GM21576 (cell line): Measurements from ENCODE around the gene NAXE.
"Not testable (repeated sequence)": the region's sequence is repeated elsewhere in the genome, so short reads cannot be mapped to it uniquely, and the experiment has no call there.

Experiments used
- ATAC-seq: cut with Tn5 transposase; IDR thresholded peaks from one replicate; pipeline ENCODE4 v1.9.1; 2021; ENCODE audit warnings: mild to moderate bottlenecking, moderate library complexity; ENCODE audit not compliant: unreplicated experiment

Gene NAXE

DNA sequence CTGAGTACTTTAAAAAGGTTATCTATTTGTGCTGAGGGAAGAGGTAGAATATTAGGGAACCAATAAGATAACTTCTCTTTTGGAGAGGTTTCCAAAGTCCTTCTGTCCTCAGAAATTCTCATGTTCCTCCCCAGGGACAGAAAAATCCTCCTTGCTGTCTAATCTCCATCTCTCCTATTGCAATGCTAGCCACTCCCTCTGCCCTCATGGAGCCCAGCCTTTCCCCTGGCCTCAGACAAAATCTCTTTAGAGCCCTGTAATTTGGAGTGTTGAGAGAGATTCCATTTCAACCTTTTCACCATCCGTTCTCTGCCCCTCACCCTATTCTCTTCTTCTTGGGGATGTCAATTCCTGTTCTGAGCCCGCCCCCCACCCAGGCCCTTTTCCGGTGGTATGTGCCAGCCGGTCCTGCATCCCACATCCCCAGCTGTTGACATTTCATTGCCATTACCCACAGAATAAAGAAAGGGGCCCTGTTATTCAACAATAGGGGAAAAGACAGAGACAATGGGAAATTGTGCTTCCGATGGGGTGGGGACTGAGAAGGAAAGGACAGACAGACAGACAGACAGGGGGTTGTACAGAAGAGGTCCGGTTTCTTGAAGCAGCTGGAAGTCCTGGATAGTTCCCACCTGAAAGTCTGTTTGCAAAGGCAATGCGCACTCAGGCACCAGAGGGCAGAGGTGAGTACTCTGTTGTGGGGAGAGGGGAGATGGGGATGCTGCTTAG lies 27.4 kb downstream of the NAXE start, which contains the start of gene HAPLN2:
Gene HAPLN2 (plus strand): TSS at position 563 of the 729 bp plus-strand sequence. CDS start 4,076 bp downstream, outside the sequence.
- no peak for ATAC-seq

GRCh38 chr1:156619582-156619955 lies 28.0 kb downstream of the NAXE start:
- no peak for ATAC-seq

GRCh38 chr1:156622581-156623297 lies 31.2 kb downstream of the NAXE start:
- ATAC-seq = no peak

DNA sequence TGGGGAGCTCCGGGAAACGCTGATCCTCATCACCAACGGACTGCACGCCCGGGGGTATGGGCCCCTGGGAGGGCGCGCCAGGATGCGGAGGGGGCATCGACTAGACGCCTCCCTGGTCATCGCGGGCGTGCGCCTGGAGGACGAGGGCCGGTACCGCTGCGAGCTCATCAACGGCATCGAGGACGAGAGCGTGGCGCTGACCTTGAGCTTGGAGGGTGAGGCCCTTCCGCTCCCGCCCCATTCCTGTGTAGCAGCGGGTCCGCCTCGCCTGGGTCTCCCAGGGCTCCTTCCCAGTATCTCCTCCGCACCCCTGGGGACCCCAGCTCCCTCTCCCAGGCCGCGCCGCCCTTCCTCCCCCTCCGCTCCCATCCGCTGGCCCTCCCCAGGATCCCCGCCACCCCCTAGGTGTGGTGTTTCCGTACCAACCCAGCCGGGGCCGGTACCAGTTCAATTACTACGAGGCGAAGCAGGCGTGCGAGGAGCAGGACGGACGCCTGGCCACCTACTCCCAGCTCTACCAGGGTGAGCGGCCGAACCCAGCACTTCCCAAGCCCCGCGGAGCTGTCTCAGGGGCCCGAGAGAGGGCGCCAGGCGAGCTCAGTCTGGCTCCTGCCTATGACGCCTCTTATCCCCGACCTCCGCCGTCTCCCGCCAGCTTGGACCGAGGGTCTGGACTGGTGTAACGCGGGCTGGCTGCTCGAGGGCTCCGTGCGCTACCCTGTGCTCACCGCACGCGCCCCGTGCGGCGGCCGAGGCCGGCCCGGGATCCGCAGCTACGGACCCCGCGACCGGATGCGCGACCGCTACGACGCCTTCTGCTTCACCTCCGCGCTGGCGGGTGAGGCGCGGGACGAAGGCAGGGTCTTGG lies 32.6 kb downstream of the NAXE start:
- no peak for ATAC-seq

DNA sequence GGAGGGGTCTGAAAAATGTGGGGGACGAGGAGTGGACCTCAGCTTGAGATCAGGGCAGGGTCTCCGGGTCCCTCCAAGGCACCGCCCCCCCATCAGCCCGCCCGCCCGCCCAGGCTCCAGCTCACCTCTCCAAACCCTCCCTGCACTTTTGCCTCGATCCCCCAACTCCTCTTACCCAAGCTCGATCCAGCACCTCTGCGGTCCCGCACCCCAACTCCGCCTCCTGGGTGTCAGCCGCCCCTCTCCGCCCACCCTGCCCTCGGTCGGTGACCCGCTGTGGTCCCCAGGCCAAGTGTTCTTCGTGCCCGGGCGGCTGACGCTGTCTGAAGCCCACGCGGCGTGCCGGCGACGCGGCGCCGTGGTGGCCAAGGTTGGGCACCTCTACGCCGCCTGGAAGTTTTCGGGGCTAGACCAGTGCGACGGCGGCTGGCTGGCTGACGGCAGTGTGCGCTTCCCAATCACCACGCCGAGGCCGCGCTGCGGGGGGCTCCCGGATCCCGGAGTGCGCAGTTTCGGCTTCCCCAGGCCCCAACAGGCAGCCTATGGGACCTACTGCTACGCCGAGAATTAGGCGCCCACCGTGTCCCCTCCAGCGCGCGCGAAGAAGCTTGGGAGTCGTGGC lies 33.3 kb downstream of the NAXE start:
- ATAC-seq = no peak

DNA sequence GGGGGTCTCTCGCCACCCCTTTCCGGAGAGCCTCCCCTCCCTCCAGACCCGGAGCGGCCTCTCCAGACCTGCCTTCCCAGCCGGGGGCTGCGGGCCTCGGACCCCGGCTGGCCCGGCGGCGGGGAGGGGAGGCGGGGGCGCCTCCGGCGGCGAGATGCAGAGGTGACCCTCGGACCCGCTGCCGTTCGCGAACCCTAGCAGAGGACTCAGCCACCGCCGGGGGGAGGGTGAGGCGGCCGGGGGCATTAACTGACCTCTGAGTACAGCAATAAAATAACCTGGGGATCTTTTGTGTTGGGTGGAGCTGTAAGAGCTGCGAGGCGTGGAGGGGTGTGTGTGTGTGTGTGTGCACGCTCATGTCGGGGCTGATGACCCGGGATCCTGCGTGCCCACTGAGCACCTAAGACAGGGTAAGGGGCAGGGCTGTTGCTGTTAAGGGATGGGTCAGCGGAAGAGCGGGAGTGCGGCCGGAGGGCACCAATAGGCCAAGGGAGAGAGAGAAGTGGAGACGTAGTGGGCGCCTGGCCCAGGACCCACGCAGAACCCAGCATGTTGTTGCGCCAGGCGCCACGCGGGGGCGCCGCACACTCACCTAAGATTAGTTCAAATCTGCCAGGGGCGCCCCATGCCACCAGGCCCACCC lies 34.0 kb downstream of the NAXE start:
- ATAC-seq = no peak

- ATAC-seq = no peak
Observed at GRCh38 chr1:156626079-156626438, 34.5 kb downstream of the NAXE start.

- ATAC-seq = no peak
Observed at GRCh38 chr1:156627313-156627880, 35.8 kb downstream of the NAXE start.

DNA sequence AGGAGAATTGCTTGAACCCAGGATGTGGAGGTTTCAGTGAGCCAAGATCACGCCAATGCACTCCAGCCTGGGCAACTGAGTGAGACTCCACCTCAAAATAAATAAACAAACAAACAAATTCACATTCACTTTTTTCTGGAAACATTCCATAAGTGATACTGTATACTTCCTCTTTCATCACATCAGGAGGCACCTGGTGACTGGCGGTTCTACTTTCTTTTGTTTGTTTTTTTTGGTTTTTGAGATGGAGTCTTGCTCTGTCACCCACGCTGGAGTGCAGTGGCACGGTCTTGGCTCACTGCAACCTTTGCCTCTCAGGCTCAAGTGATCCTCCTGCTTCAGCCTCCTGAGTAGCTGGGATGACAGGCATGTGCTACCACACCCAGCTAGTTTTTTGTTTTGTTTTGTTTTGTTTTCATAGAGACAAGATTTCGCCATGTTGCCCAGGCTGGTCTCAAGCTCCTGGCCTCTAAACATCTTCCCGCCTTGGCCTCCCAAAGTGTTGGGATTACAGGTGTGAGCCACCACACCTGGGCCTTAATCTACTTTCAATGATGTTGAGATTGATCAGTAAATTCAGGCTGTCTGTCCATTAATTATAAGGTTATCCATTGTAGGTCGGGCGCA lies 38.4 kb downstream of the NAXE start:
- no peak for ATAC-seq

GRCh38 chr1:156631152-156631551 lies 39.6 kb downstream of the NAXE start:
- not testable (repeated sequence) for ATAC-seq

DNA sequence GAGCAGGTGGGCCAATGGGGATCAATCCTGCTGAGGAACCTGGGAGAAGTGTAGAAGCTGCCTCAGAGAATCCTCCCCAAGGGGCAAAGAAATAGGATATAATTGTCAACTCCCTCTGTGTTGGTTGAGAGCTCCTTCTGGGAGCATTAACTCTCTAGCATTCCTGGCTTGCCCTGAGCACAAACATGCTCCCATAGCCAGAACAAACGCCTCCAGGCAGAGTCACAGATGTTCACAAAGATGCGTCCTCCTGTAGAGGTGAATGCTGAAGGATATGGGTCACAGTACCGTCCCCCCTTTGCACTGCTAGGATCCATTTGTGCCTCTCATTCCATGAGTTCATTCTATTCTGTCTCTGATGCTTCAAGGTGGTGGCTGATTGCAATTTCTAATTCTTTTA lies 40.8 kb downstream of the NAXE start:
- no peak for ATAC-seq

DNA sequence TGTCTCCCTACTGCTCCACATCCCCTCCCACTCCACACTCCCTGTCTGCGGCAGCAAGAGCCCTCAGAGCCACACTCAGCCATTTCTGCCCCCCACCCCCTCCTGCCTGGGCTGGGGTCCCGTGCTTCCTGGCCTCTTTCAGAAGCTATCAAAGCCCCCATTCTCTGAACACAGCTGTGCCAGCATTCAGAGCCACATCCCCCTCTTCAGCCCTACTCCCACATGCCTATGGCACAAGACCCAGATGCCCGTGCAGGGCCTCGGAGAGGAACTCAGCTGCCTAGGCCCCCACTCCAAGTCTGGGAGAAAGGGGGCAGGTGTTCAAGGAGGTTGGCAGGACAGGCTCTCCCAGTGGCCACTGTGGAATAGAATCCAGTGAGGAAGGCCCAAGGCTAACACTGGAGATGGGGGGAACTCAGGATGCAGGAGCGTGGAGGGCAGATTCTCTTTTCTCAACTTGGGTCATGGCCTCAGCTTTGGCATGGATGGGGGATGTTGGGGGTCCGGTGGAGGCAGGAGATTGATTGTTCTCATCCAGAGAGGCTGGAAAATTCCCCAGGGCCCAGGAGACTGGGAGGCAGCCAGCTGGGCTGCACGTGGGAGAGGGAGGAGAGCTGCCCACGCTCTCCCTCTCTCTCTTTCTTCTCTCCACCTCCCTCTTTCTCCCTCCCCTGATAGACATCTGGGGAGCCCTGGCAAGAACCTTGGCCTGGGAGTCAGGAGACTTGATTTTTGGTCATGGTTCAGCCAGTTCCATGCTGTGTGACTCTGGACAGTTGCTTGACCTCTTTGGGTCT lies 46.8 kb downstream of the NAXE start:
- no peak for ATAC-seq

DNA sequence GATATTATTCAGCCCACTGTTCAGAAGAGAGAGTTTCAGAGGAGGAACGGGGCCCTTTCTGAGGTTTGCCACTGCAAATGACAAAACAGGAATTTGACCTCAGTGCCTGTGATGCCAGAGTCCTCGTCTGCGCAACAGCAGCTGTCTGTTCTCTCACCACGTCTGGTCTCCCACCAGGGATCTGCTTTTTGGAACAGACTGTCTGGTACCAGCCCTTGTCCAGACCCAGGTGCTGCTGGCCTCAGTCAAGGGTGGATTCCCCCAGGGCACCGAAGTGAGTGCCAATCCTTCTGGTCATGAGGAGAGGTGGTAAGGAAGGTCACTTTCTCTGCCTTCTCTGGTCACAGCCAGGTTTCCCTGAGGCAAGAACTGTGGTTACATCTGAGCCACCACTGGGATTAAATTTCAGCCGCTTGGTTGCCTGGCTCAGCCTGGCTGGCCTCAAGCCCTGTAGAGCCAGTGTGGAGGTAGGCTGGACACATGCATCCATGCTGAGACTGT lies 48.1 kb downstream of the NAXE start:
- ATAC-seq = no peak

DNA sequence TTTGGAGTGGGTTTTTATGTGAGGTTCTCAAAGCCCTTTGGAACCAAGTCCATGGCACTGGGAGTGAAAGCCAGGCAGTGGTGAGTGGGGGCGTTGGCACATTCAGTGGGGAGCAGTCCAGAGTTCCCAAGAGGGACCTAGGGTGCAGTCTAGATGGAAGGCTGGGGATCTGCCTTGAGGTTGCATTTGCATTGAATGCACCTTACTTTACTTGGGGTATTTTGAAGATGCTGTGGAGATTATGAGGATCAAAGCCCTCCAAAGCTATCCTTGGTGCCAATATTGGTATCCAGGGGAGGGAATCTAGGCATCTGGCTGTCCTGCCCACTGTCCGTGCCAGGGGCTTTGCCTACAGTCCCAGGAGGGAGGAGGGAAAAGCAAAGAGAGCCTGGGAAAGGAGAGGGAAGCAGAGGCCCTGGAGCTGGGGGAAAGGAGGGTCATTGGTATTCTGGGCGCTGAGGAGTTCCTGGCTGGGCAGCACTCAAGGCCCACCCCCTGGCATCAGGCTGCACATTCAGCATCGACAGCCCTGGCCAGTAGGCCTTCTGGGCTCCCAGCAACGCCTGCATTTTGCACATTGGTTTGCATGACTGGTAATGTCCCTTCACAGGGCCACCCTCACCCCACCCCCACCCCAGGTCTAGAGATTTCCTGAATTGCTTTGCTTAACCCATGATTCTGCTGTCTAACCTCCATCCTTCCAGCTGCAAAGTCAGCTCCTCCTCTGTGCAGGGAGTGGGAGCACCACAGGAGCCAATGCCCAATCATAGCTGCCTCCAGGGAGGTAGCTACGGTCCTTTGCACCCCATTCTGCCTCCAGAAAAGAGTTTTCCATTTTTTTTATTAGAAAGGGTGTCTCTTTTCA lies 49.5 kb downstream of the NAXE start:
- ATAC-seq = no peak

GRCh38 chr1:156641761-156642264 lies 50.2 kb downstream of the NAXE start, which contains the start of gene BCAN:
BCAN (plus strand) TSS chr1:156642117; CDS start chr1:156646055, 3,938 bp downstream.
- no peak for ATAC-seq

DNA sequence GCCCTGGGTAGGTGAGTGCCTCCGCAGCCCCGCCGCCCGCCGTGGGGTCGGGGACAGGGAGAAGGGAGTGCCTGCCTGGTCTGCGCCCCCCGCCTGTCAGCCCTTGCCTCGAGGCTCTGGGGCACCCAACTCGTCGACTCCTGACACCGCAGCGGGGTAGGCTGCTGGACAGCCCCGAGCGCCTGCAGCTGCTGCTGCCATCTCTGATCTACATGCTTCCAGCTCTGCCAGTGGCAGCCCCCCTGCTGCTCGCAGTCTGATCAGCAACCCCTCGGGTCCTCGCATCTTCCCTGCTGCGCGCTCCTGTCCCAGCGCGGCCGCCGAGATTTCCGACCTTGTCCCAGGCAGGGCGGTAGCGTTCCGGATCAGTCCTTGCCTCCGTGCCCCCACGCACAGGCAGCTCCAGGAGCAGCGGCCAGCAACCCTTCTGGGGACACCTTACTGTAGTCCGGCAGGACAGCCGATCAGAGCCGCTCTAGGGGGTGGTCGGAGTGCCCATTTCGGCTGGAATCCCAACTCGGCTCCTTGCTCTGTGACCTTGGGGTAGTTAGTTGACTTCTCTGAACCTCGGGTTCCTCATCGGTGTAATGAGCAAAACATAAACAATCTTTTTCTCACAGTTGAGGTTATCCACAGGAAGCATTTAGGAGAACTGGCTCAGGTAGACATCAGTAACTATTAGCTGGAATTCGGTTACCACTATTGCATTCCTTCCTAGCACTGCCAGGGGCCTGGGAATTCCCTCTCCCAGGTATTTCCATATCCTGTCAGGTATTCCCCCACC lies 50.9 kb downstream of the NAXE start:
- no peak for ATAC-seq
